Ovary (tissue), 9 donors: ENCODE results near the gene WDR7. TPM values are rescaled to one million over a fixed set of nuclear protein-coding genes. Genes with fewer than 3 reads are reported as not detected.

Source experiments
- DNase-seq, 5 donors: peaks; one replicate each; pipeline ENCODE4 v3.0.0-alpha.2; 2019 to 2020
- H3K27ac ChIP-seq, 2 donors: fragments of 200-600 bp; one replicate each; pipeline versions ENCODE4 v1.5.1 to v1.8.0; 2019 to 2022
- H3K27me3 ChIP-seq: fragments of 200-600 bp; one replicate; pipeline ENCODE4 v1.8.0; 2022
- H3K36me3 ChIP-seq: fragments of 200-600 bp; sonication (generic); one replicate; pipeline ENCODE4 v1.5.1; 2019
- H3K4me1 ChIP-seq: one replicate; pipeline ENCODE4 v1.8.1; 2013; ENCODE audit warnings: mild to moderate bottlenecking, moderate library complexity; ENCODE audit not compliant: insufficient read depth
- H3K4me3 ChIP-seq: fragments of 200-600 bp; sonication (generic); one replicate; pipeline ENCODE4 v1.5.1; 2017
- H3K9me3 ChIP-seq, 2 donors: fragments of 200-600 bp in 1 of 2; sonication (generic) in 1 of 2; one replicate each; pipeline versions ENCODE4 v1.5.1 to v1.8.1; 2013 to 2019; ENCODE audit warnings: mild to moderate bottlenecking in 1 of 2, moderate library complexity in 1 of 2
- EP300 ChIP-seq: sonication (generic); formaldehyde crosslinking; IDR thresholded peaks from one replicate; pipeline ENCODE4 v1.6.1; 2017; ENCODE audit warnings: antibody characterized with exemption
- POLR2A ChIP-seq: fragments of 450-650 bp; IDR thresholded peaks from one replicate; pipeline ENCODE4 v1.6.1; 2017; ENCODE audit warnings: antibody characterized with exemption, mild to moderate bottlenecking, moderate library complexity
- WGBS, 3 donors: extraction: QIAGEN DNeasy Blood & Tissue Kit in 1 of 3; methylation state at CpG; one replicate each; pipeline versions ENCODE4 v1.1.5 to v1.1.7; 2013 to 2017; 5-methylcytosine and 5-hydroxymethylcytosine counted together
- intact Hi-C, 4 donors: fragments of 100-400 bp; cut with DNase I; formaldehyde crosslinking; loops; one replicate each; pipeline versions ENCODE4 v1.11.0 to v1.15.1; 2022 to 2023
- polyA plus RNA-seq, 2 donors: library from polyadenylated mRNA; stranded (reverse); fragments of 200-250 nt in 1 of 2; fragments of 350-450 nt in 1 of 2; fragmentation: Illumina TruSeq in 1 of 2; extraction: RNeasy Lipid Tissue Mini Kit (QIAGEN cat#74804) in 1 of 2; gene quantifications; one replicate each; pipeline ENCODE4 v1.2.3, GENCODE V29; 2013 to 2014
- total RNA-seq, 7 donors: library from RNA; depleted of rRNA in 2 of 7; stranded (reverse); fragments of >200 nt in 2 of 7; fragmentation: NEBNext Ultra II Directional in 3 of 7; extraction: Animal tissue kit (Norgen Biotek cat#: 25700) in 3 of 7; gene quantifications; one replicate each; pipeline versions ENCODE4 v1.1.0 to v1.2.4, GENCODE V29; 2016 to 2023
- TF ChIP-seq, protein P1 (sequence below), 3 donors: fragments of 450-650 bp in 2 of 3; fragments of 200-600 bp in 1 of 3; IDR thresholded peaks; one replicate each; pipeline versions ENCODE4 v1.5.1 to v1.8.0; 2016 to 2022; ENCODE audit warnings: antibody characterized with exemption in 3 of 3, mild to moderate bottlenecking in 1 of 3
- donor health status: DM: no; HTN: no; CAD: no; lungs with moderate emphysema.
- donor health status: DM: no; HTN: no; CAD: no.
- donor health status: Bipolar disorder and iron deficiency.
- donor health status: DM: yes; HTN: yes; CAD: no.
- donor health status: DM: no; HTN: no; CAD: no.
- donor health status: DM: yes; HTN: yes; CAD: no.

WDR7 gene
- total and polyA plus RNA-seq, 9 donors = 4.8 to 29.1 (median 24.7) TPM

- H3K4me1 ChIP-seq = no peaks in the 10 kb centered on the region
- no peak for DNase-seq
- no peaks in the 10 kb centered on the region for H3K36me3 ChIP-seq
- WGBS, 3 donors = 60 to 61% (median 61%) methylated on average over 5 of the region's 5 CpGs
- no peaks in the 10 kb centered on the region for H3K27me3 ChIP-seq
- H3K4me3 ChIP-seq = no peak overlapping the region
- intact Hi-C loops = no loop called here
- TF ChIP-seq POLR2A (no peak), EP300 (no peak)
- TF ChIP-seq, protein P1, sequence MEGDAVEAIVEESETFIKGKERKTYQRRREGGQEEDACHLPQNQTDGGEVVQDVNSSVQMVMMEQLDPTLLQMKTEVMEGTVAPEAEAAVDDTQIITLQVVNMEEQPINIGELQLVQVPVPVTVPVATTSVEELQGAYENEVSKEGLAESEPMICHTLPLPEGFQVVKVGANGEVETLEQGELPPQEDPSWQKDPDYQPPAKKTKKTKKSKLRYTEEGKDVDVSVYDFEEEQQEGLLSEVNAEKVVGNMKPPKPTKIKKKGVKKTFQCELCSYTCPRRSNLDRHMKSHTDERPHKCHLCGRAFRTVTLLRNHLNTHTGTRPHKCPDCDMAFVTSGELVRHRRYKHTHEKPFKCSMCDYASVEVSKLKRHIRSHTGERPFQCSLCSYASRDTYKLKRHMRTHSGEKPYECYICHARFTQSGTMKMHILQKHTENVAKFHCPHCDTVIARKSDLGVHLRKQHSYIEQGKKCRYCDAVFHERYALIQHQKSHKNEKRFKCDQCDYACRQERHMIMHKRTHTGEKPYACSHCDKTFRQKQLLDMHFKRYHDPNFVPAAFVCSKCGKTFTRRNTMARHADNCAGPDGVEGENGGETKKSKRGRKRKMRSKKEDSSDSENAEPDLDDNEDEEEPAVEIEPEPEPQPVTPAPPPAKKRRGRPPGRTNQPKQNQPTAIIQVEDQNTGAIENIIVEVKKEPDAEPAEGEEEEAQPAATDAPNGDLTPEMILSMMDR (IDR thresholded peaks at IDR 0.05) = no peak
- no peaks in the 10 kb centered on the region for H3K9me3 ChIP-seq
- H3K27ac ChIP-seq = no peak overlapping the region
These were observed 353.4 kb downstream of the WDR7 start for GRCh38 chr18:57004366-57005121.

- Histone ChIP-seq H3K27ac (no peak overlapping the region), H3K9me3 (no peaks in the 10 kb centered on the region), H3K4me3 (no peak overlapping the region), H3K27me3 (no peaks in the 10 kb centered on the region), H3K36me3 (no peaks in the 10 kb centered on the region), H3K4me1 (no peaks in the 10 kb centered on the region)
- DNase-seq = no peak
- intact Hi-C loops = no loop called here
- TF ChIP-seq EP300 (no peak), POLR2A (no peak)
- TF ChIP-seq, protein P1 (IDR thresholded peaks at IDR 0.05) = no peak
- 90 to 91% (median 91%) methylated on average over 11 of the region's 11 CpGs for WGBS, 3 donors
These were observed 357.0 kb downstream of the WDR7 start for GRCh38 chr18:57008001-57008686.

GRCh38 chr18:57009844-57010243, 358.7 kb downstream of the WDR7 start:
- Histone ChIP-seq H3K4me1 (no peaks in the 10 kb centered on the region), H3K27me3 (no peaks in the 10 kb centered on the region), H3K9me3 (no peaks in the 10 kb centered on the region), H3K27ac (no peak overlapping the region), H3K4me3 (no peak overlapping the region), H3K36me3 (no peaks in the 10 kb centered on the region)
- intact Hi-C loops = no loop called here
- 93 to 97% (median 96%) methylated on average over 4 of the region's 4 CpGs for WGBS, 3 donors
- DNase-seq = no peak
- TF ChIP-seq POLR2A = no peak
- TF ChIP-seq, protein P1 (IDR thresholded peaks at IDR 0.05) = no peak
- TF ChIP-seq EP300 = no peak

GRCh38 chr18:57014772-57015413, 363.7 kb downstream of the WDR7 start:
- TF ChIP-seq POLR2A (no peak), EP300 (no peak)
- TF ChIP-seq, protein P1 (IDR thresholded peaks at IDR 0.05) = no peak
- 57 to 66% (median 59%) methylated on average over 4 of the region's 4 CpGs for WGBS, 3 donors
- no peak for DNase-seq
- H3K27ac ChIP-seq = no peak overlapping the region
- H3K27me3 ChIP-seq = no peaks in the 10 kb centered on the region
- H3K4me3 ChIP-seq = no peak overlapping the region
- no peaks in the 10 kb centered on the region for H3K36me3 ChIP-seq
- intact Hi-C loops = no loop called here
- no peaks in the 10 kb centered on the region for H3K4me1 ChIP-seq
- H3K9me3 ChIP-seq = no peaks in the 10 kb centered on the region
